Right ventricle myocardium superior (tissue), 1 donor: Measurements from ENCODE around the gene PIK3IP1. TPM values are rescaled to one million over a fixed set of nuclear protein-coding genes. Genes with fewer than 3 reads are reported as not detected.
"Not testable (repeated sequence)": the region's sequence is repeated elsewhere in the genome, so short reads cannot be mapped to it uniquely, and the experiment has no call there.

Experiments used
- ATAC-seq: fragments of 200-7000 bp; cut with Tn5 transposase; one replicate; pipeline ENCODE4 v1.9.1; 2020; ENCODE audit warnings: mild to moderate bottlenecking; ENCODE audit not compliant: poor library complexity
- DNase-seq: peaks from one replicate; pipeline ENCODE4 v3.0.0-alpha.2; 2020
- intact Hi-C: fragments of 100-400 bp; cut with DNase I; formaldehyde crosslinking; loops from one replicate; pipeline ENCODE4 v1.11.2; 2022
- total RNA-seq: library from RNA; stranded (reverse); fragmentation: NEBNext Ultra II Directional; extraction: Animal tissue kit (Norgen Biotek cat#: 25700); gene quantifications from one replicate; pipeline ENCODE4 v1.2.1, GENCODE V29; 2021
- donor health status: DM: no; HTN: yes; CAD: no; lungs with severe emphysema.

PIK3IP1 gene
- total RNA-seq, 1 donor from 2014 or later = 10.4 TPM

GRCh38 chr22:31241936-31242335 lies 50.4 kb downstream of the PIK3IP1 start:
- ATAC-seq (no peak), DNase-seq (no peak)
- intact Hi-C loops = no loop called here

- DNase-seq = no peak
- intact Hi-C loops = no loop called here
- no peak for ATAC-seq
Observed at GRCh38 chr22:31241200-31241599, 51.1 kb downstream of the PIK3IP1 start.

DNA sequence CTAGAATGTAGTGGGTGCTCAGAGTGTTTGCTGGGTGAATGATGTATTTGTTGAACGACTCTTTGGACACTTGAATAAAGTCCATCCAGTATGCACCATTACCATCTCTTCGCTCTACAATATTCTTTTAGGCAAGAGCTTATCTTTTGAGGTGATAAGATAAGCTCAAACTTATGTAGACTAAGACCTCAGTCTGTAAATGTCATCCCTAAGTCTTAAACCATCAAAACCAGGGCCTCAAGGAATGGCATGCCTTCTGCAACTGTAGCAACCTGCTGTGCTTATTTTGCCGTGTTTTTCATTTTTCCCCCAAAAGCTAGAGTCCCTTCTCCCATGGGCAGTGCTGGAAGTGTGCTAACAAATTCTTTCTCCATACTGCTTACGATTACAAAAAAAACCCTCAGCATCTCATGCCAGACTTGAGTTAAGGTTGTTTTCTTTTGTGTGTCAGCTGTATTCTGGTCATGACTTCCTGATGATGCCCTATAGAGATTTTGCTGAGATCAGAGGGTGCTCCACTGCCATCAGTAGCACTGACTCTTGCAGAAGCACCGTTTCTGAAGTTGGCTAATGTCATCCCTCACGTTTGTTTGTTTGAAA lies 52.4 kb downstream of the PIK3IP1 start:
- ATAC-seq (no peak), DNase-seq (no peak)
- intact Hi-C loops = no loop called here

GRCh38 chr22:31238057-31238456 lies 54.2 kb downstream of the PIK3IP1 start:
- ATAC-seq (no peak), DNase-seq (no peak)
- intact Hi-C loops = no loop called here

DNA sequence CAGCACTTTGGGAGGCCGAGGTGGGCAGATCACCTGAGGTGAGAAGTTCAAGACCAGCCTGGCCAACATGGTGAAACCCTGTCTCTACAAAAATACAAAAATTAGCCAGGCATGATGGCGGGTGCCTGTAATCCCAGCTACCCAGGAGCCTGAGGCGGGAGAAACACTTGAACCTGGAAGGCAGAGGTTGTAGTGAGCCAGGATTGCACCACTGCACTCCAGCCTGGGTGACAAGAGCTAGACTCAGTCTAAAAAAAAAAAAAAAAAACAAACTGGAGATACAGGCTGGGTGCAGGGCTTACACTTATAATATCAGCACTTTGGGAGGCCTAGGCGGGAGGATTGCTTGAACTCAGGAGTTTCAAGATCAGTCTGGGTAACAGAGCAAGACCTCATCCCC lies 56.2 kb downstream of the PIK3IP1 start:
- DNase-seq, intact Hi-C loops, ATAC-seq: not testable (repeated sequence)

DNA sequence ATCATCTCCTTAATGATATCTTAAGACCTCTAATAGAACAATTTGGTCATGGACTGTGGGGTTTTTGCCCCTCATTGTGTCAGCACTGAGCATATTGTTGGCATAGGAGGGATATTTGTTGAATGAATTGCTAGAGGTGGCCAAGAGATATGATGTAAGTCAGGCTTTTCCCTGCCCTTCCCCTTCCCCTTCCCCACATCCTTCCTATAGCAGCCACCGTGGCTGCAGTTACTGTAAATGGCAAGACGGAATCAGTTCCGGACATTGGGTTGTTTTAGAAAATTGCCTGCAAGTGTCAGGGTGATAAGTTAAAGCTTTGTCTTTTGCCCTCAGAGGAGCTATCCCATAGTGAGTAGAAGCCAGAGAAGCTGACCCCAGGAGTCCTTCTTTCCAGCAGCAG lies 57.2 kb downstream of the PIK3IP1 start:
- intact Hi-C loops = no loop called here
- DNase-seq (no peak), ATAC-seq (no peak)

GRCh38 chr22:31233001-31233400 lies 59.3 kb downstream of the PIK3IP1 start:
- intact Hi-C loops = no loop called here
- DNase-seq (no peak), ATAC-seq (no peak)

Other genes with a start within 250 kb of the PIK3IP1 start
- 256 TPM for gene SMTN, start 211.2 kb downstream of the PIK3IP1 start, total RNA-seq
- gene SELENOM, start 184.9 kb downstream of the PIK3IP1 start, total RNA-seq = 43.4 TPM
- gene INPP5J, start 169.5 kb downstream of the PIK3IP1 start, total RNA-seq = 15.4 TPM
- not detected for gene PLA2G3, start 152.0 kb downstream of the PIK3IP1 start, total RNA-seq
- gene RNF185, start 132.3 kb downstream of the PIK3IP1 start, total RNA-seq = 17.7 TPM
- 8.5 TPM for gene LIMK2, start 80.2 kb downstream of the PIK3IP1 start, total RNA-seq
- gene PATZ1, start 53.9 kb upstream of the PIK3IP1 start, total RNA-seq = 9.9 TPM
- 60.6 TPM for gene DRG1, start 107.1 kb upstream of the PIK3IP1 start, total RNA-seq
- gene EIF4ENIF1, start 197.4 kb upstream of the PIK3IP1 start, total RNA-seq = 21.7 TPM
- gene SFI1, start 204.0 kb upstream of the PIK3IP1 start, total RNA-seq = 5.7 TPM